ENCODE results near the gene TMEM108.

The TMEM108 gene

DNA sequence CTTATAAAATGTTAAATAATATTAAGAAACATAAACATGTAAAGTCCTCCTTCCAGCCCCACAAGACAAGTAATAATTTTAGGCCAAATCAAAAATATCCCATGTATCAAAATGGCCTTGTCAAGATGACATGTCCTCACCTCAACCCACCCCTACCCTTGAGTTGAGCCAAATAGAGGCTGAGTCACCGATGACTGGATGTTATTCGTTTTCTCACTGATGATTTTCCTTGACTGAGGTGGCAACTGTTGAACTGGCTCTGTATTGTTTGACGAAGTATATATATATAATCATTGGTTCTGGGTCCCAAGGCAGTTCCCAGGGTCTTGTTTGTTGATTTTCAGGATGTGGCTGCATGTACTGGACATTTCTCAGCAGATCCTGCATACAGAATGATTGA is 75.3 kb downstream of the TMEM108 start:
- TF ChIP-seq FOXP2 (optimal IDR thresholded peaks at IDR 0.05; ENCODE audit: borderline replicate concordance, extremely low read depth, extremely low read length, insufficient read depth) (no peak), POLR2AphosphoS5 (IDR thresholded peaks at IDR 0.05; ENCODE audit: low read depth, low read length) (no peak), TAF1 (IDR thresholded peaks at IDR 0.05; ENCODE audit: borderline replicate concordance, insufficient read depth, low read length) (no peak), SIN3A (IDR thresholded peaks at IDR 0.05; ENCODE audit: borderline replicate concordance, insufficient read depth, low read length) (no peak)
- TF ChIP-seq, protein P1, sequence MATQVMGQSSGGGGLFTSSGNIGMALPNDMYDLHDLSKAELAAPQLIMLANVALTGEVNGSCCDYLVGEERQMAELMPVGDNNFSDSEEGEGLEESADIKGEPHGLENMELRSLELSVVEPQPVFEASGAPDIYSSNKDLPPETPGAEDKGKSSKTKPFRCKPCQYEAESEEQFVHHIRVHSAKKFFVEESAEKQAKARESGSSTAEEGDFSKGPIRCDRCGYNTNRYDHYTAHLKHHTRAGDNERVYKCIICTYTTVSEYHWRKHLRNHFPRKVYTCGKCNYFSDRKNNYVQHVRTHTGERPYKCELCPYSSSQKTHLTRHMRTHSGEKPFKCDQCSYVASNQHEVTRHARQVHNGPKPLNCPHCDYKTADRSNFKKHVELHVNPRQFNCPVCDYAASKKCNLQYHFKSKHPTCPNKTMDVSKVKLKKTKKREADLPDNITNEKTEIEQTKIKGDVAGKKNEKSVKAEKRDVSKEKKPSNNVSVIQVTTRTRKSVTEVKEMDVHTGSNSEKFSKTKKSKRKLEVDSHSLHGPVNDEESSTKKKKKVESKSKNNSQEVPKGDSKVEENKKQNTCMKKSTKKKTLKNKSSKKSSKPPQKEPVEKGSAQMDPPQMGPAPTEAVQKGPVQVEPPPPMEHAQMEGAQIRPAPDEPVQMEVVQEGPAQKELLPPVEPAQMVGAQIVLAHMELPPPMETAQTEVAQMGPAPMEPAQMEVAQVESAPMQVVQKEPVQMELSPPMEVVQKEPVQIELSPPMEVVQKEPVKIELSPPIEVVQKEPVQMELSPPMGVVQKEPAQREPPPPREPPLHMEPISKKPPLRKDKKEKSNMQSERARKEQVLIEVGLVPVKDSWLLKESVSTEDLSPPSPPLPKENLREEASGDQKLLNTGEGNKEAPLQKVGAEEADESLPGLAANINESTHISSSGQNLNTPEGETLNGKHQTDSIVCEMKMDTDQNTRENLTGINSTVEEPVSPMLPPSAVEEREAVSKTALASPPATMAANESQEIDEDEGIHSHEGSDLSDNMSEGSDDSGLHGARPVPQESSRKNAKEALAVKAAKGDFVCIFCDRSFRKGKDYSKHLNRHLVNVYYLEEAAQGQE (IDR thresholded peaks at IDR 0.05; ENCODE audit: insufficient read depth in 1 of 2, low read depth in 2 of 2, low read length in 2 of 2), result no peak

DNA sequence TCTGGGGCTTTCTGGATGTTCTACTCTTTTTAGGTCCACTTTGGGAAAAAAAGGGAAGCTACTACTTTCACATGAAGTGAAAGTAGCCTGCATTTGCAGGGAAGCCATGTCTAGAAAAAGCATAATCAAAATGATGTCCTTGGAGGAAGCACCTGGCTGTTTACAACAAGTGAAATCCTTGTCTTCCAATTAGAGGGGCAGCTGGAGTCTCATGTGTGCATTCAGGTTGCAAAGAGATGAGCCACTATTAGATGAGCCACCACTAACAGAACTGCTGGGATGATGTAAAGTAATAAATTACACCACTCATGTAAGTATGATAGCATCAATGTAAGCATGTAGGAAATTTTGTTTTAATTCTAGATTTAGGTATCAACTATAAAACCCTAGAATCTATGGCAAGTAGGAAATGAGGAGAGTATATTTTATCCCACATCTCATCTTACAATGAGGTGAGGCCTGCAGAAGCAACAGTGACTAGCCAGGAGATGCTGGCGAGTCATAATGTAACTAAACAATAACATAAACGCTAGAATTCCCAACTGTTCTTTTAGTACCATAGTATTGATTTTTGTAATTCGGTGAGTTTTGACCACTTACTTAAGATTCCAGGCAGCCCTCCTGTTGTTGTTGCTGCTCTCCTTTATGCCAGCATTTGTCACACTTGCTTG is 75.9 kb downstream of the TMEM108 start:
- TF ChIP-seq, protein P1 (IDR thresholded peaks at IDR 0.05; ENCODE audit: insufficient read depth in 1 of 2, low read depth in 2 of 2, low read length in 2 of 2), result no peak
- no peak for TF ChIP-seq TAF1 (IDR thresholded peaks at IDR 0.05; ENCODE audit: borderline replicate concordance, insufficient read depth, low read length)
- no peak for TF ChIP-seq FOXP2 (optimal IDR thresholded peaks at IDR 0.05; ENCODE audit: borderline replicate concordance, extremely low read depth, extremely low read length, insufficient read depth)
- no peak for TF ChIP-seq SIN3A (IDR thresholded peaks at IDR 0.05; ENCODE audit: borderline replicate concordance, insufficient read depth, low read length)
- no peak for TF ChIP-seq POLR2AphosphoS5 (IDR thresholded peaks at IDR 0.05; ENCODE audit: low read depth, low read length)

DNA sequence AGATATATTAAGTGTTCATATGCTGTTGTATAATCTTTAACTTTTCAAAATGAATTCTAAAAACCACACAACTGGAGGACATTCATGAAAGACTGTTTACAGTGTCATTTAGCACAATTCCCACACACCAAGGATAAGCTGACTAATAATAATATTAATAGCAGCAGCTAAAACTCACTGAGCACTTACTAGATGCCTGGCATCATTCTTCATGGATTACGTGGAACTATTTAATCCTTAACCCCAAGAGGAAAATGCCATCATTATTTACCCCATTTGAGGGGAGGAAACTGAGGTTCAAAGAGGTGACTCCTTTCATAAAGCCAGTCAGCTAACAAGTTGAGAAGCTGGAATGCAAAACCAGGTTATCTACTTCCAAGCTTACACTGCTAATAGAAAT is 77.0 kb downstream of the TMEM108 start:
- TF ChIP-seq FOXP2 (optimal IDR thresholded peaks at IDR 0.05; ENCODE audit: borderline replicate concordance, extremely low read depth, extremely low read length, insufficient read depth) (no peak), POLR2AphosphoS5 (IDR thresholded peaks at IDR 0.05; ENCODE audit: low read depth, low read length) (no peak), TAF1 (IDR thresholded peaks at IDR 0.05; ENCODE audit: borderline replicate concordance, insufficient read depth, low read length) (no peak), SIN3A (IDR thresholded peaks at IDR 0.05; ENCODE audit: borderline replicate concordance, insufficient read depth, low read length) (no peak)
- TF ChIP-seq, protein P1 (IDR thresholded peaks at IDR 0.05; ENCODE audit: insufficient read depth in 1 of 2, low read depth in 2 of 2, low read length in 2 of 2), result no peak

GRCh38 chr3:133117342-133117741 is 79.2 kb downstream of the TMEM108 start:
- TF ChIP-seq POLR2AphosphoS5 (IDR thresholded peaks at IDR 0.05; ENCODE audit: low read depth, low read length), result no peak
- TF ChIP-seq, protein P1 (IDR thresholded peaks at IDR 0.05; ENCODE audit: insufficient read depth in 1 of 2, low read depth in 2 of 2, low read length in 2 of 2), result no peak
- no peak for TF ChIP-seq TAF1 (IDR thresholded peaks at IDR 0.05; ENCODE audit: borderline replicate concordance, insufficient read depth, low read length)
- no peak for TF ChIP-seq FOXP2 (optimal IDR thresholded peaks at IDR 0.05; ENCODE audit: borderline replicate concordance, extremely low read depth, extremely low read length, insufficient read depth)
- TF ChIP-seq SIN3A (IDR thresholded peaks at IDR 0.05; ENCODE audit: borderline replicate concordance, insufficient read depth, low read length), result no peak
